ENCODE measurements around the gene PAPOLA.

Gene PAPOLA

GRCh38 chr14:96538097-96538989, 36.2 kb downstream of the PAPOLA start:
- no peak for TF ChIP-seq REST (IDR thresholded peaks at IDR 0.05; ENCODE audit: insufficient read depth in 1 of 2, low read depth in 2 of 2, low read length in 2 of 2)
- TF ChIP-seq POLR2AphosphoS5 (IDR thresholded peaks at IDR 0.05; ENCODE audit: low read depth, low read length): no peak
- TF ChIP-seq FOXP2 (optimal IDR thresholded peaks at IDR 0.05; ENCODE audit: borderline replicate concordance, extremely low read depth, extremely low read length, insufficient read depth): no peak
- TF ChIP-seq TAF1 (IDR thresholded peaks at IDR 0.05; ENCODE audit: borderline replicate concordance, insufficient read depth, low read length): no peak
- TF ChIP-seq SIN3A (IDR thresholded peaks at IDR 0.05; ENCODE audit: borderline replicate concordance, insufficient read depth, low read length): no peak

DNA sequence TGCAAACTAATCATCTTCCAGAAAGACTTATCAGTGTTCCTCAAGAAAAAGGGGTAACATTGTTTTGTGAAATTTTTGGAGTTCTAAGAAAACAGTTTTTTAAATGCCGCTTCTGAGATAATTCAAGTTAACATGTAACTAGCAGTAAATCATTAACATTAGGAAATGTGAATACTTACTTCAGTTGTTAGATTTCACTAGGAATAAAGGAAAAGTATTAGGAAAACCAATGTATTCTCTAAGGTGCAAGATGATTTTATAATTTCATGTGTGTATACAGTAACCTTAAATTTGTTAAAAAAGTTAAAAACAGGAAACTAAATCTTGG, 36.8 kb downstream of the PAPOLA start:
- TF ChIP-seq FOXP2 (optimal IDR thresholded peaks at IDR 0.05; ENCODE audit: borderline replicate concordance, extremely low read depth, extremely low read length, insufficient read depth) (no peak), POLR2AphosphoS5 (IDR thresholded peaks at IDR 0.05; ENCODE audit: low read depth, low read length) (no peak), TAF1 (IDR thresholded peaks at IDR 0.05; ENCODE audit: borderline replicate concordance, insufficient read depth, low read length) (no peak), REST (IDR thresholded peaks at IDR 0.05; ENCODE audit: insufficient read depth in 1 of 2, low read depth in 2 of 2, low read length in 2 of 2) (no peak), SIN3A (IDR thresholded peaks at IDR 0.05; ENCODE audit: borderline replicate concordance, insufficient read depth, low read length) (no peak)

DNA sequence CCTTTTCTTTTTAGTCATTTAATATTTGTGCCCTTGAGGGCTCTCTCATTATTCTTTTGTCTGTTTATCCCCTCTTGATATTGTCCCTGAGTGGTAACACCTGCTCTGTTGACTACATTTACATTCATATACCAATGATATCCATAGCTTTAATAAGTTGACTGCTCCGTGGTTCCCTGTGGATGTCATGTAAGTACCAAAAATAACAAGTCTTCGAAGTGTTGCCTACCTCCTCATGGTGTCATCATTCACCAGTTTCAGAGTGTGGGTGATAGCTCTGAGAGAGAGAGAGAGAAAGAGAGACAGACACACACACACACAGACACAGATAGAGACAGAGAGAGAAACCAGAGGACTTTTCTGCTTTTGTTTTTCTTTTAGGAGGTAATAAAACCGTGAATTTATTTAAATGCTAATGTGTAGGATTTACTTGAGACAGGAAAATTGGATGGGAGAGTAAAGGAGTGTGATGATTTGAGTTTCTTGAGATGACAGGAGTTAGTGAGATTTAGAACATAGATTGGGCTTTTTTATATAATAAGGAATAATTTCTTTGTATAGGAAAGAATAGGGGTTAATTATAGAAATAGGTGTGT, 52.2 kb downstream of the PAPOLA start:
- TF ChIP-seq TAF1 (IDR thresholded peaks at IDR 0.05; ENCODE audit: borderline replicate concordance, insufficient read depth, low read length): no peak
- TF ChIP-seq FOXP2 (optimal IDR thresholded peaks at IDR 0.05; ENCODE audit: borderline replicate concordance, extremely low read depth, extremely low read length, insufficient read depth): no peak
- TF ChIP-seq POLR2AphosphoS5 (IDR thresholded peaks at IDR 0.05; ENCODE audit: low read depth, low read length): no peak
- TF ChIP-seq SIN3A (IDR thresholded peaks at IDR 0.05; ENCODE audit: borderline replicate concordance, insufficient read depth, low read length): no peak
- TF ChIP-seq REST (IDR thresholded peaks at IDR 0.05; ENCODE audit: insufficient read depth in 1 of 2, low read depth in 2 of 2, low read length in 2 of 2): no peak

DNA sequence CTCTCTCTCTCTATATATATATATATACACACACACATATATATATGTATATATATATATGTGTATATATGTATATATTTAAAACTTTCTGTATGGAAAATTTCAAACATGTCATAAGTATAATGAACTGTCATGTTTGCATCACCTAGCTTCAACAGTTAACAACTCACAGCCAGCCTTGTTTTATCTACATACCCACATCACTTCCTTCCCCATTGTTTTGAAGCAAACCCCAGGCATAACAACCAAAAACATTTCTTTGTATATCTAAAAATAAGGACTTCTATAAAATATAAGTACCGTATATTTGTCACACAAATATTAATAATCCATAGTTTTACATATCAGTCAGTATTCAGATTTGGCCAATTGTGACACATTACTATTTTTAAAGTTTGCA, 57.4 kb downstream of the PAPOLA start:
- TF ChIP-seq POLR2AphosphoS5 (IDR thresholded peaks at IDR 0.05; ENCODE audit: low read depth, low read length) (no peak), FOXP2 (optimal IDR thresholded peaks at IDR 0.05; ENCODE audit: borderline replicate concordance, extremely low read depth, extremely low read length, insufficient read depth) (no peak), REST (IDR thresholded peaks at IDR 0.05; ENCODE audit: insufficient read depth in 1 of 2, low read depth in 2 of 2, low read length in 2 of 2) (no peak)

Data from PFSK-1 (cell line).